ENCODE results near the gene PNPLA3. TPM values are rescaled to one million over a fixed set of nuclear protein-coding genes. Genes with fewer than 3 reads are reported as not detected.
"Not testable (repeated sequence)": the region's sequence is repeated elsewhere in the genome, so short reads cannot be mapped to it uniquely, and the experiment has no call there.

PNPLA3 gene
- total RNA-seq, 1 donor from 2014 or later: 2.5 TPM

GRCh38 chr22:43904412-43904811 is 19.2 kb upstream of the PNPLA3 start:
- not testable (repeated sequence) for H3K9me3 Mint-ChIP-seq (ENCODE audit: low read depth)

GRCh38 chr22:43905681-43906080 is 17.9 kb upstream of the PNPLA3 start:
- TF ChIP-seq CTCF (IDR thresholded peaks at IDR 0.05): no peak

More at GRCh38 chr22:43904412-43904811, 19.2 kb upstream of the PNPLA3 start:
- not testable (repeated sequence) for DNase-seq (ENCODE audit: low spot score); H3K36me3 Mint-ChIP-seq (ENCODE audit: low read depth); H3K4me3 Mint-ChIP-seq (ENCODE audit: unreplicated experiment); H3K27ac Mint-ChIP-seq (ENCODE audit: unreplicated experiment)
- peaks cover 18% of the 10 kb centered on the region for H3K4me1 Mint-ChIP-seq (ENCODE audit: low read depth)
- peak; percentile 76 for TF ChIP-seq CTCF (IDR thresholded peaks at IDR 0.05)
- peaks cover 10% of the 10 kb centered on the region for H3K27me3 Mint-ChIP-seq (ENCODE audit: low read depth)

GRCh38 chr22:43909708-43910107 is 13.9 kb upstream of the PNPLA3 start:
- Mint-ChIP-seq H3K27me3 (ENCODE audit: low read depth) (peaks cover 38% of the 10 kb centered on the region), H3K27ac (ENCODE audit: unreplicated experiment) (no peak overlapping the region), H3K9me3 (ENCODE audit: low read depth) (peaks cover 5% of the 10 kb centered on the region), H3K4me3 (ENCODE audit: unreplicated experiment) (no peak overlapping the region), H3K36me3 (ENCODE audit: low read depth) (peaks cover 3% of the 10 kb centered on the region), H3K4me1 (ENCODE audit: low read depth) (no peaks in the 10 kb centered on the region)
- no peak for DNase-seq (ENCODE audit: low spot score)
- TF ChIP-seq CTCF (IDR thresholded peaks at IDR 0.05): no peak

More at GRCh38 chr22:43905681-43906080, 17.9 kb upstream of the PNPLA3 start:
- Mint-ChIP-seq H3K27me3 (ENCODE audit: low read depth) (peaks cover 17% of the 10 kb centered on the region), H3K4me1 (ENCODE audit: low read depth) (peaks cover 18% of the 10 kb centered on the region), H3K9me3 (ENCODE audit: low read depth) (no peaks in the 10 kb centered on the region), H3K36me3 (ENCODE audit: low read depth) (no peaks in the 10 kb centered on the region), H3K4me3 (ENCODE audit: unreplicated experiment) (no peak overlapping the region), H3K27ac (ENCODE audit: unreplicated experiment) (no peak overlapping the region)
- DNase-seq (ENCODE audit: low spot score): no peak

GRCh38 chr22:43910178-43910695 is 13.4 kb upstream of the PNPLA3 start:
- no peak for TF ChIP-seq CTCF (IDR thresholded peaks at IDR 0.05)
- no peak overlapping the region for H3K4me3 Mint-ChIP-seq (ENCODE audit: unreplicated experiment)
- peaks cover 38% of the 10 kb centered on the region for H3K27me3 Mint-ChIP-seq (ENCODE audit: low read depth)
- H3K36me3 Mint-ChIP-seq (ENCODE audit: low read depth): peaks cover 3% of the 10 kb centered on the region
- no peak for DNase-seq (ENCODE audit: low spot score)
- H3K4me1 Mint-ChIP-seq (ENCODE audit: low read depth): no peaks in the 10 kb centered on the region
- H3K9me3 Mint-ChIP-seq (ENCODE audit: low read depth): peaks cover 5% of the 10 kb centered on the region
- H3K27ac Mint-ChIP-seq (ENCODE audit: unreplicated experiment): no peak overlapping the region

- peaks cover 3% of the 10 kb centered on the region for H3K36me3 Mint-ChIP-seq (ENCODE audit: low read depth)
- no peak for DNase-seq (ENCODE audit: low spot score)
- H3K27me3 Mint-ChIP-seq (ENCODE audit: low read depth): peaks cover 38% of the 10 kb centered on the region
- TF ChIP-seq CTCF (IDR thresholded peaks at IDR 0.05): no peak
- H3K4me1 Mint-ChIP-seq (ENCODE audit: low read depth): peaks cover 5% of the 10 kb centered on the region
- peaks cover 5% of the 10 kb centered on the region for H3K9me3 Mint-ChIP-seq (ENCODE audit: low read depth)
- H3K27ac Mint-ChIP-seq (ENCODE audit: unreplicated experiment): no peak overlapping the region
- H3K4me3 Mint-ChIP-seq (ENCODE audit: unreplicated experiment): no peak overlapping the region
Measured at GRCh38 chr22:43911351-43911750, 12.3 kb upstream of the PNPLA3 start.

All from chondrocyte (in vitro differentiated cells).